Esophagus muscularis mucosa (tissue), 4 donors: ENCODE data around the gene RNF220. TPM values are rescaled to one million over a fixed set of nuclear protein-coding genes. Genes with fewer than 3 reads are reported as not detected.

Source experiments
- DNase-seq: peaks from one replicate; pipeline ENCODE4 v3.0.0-alpha.2; 2017; ENCODE audit errors: extremely low spot score
- H3K27ac ChIP-seq, 4 donors: fragments of 200-600 bp; sonication (generic); replicated peaks in 1 of 4; 1 replicate in 3 of 4; 2 replicates in 1 of 4; pipeline ENCODE4 v1.5.1; 2016 to 2019; ENCODE audit warnings: mild to moderate bottlenecking in 1 of 4
- H3K27me3 ChIP-seq, 4 donors: fragments of 200-600 bp; sonication (generic); one replicate each; pipeline versions ENCODE4 v1.5.1 to v1.6.0; 2016 to 2019
- H3K36me3 ChIP-seq, 4 donors: fragments of 200-600 bp; sonication (generic); one replicate each; pipeline ENCODE4 v1.5.1; 2016 to 2019
- H3K4me1 ChIP-seq, 4 donors: fragments of 200-600 bp; sonication (generic); one replicate each; pipeline ENCODE4 v1.5.1; 2016 to 2019
- H3K4me3 ChIP-seq, 4 donors: fragments of 200-600 bp; sonication (generic); 1 replicate in 2 of 4; 2 replicates in 2 of 4; pipeline ENCODE4 v1.5.1; 2016 to 2019; ENCODE audit warnings: mild to moderate bottlenecking in 4 of 4, moderate library complexity in 1 of 4
- H3K9me3 ChIP-seq, 4 donors: fragments of 200-600 bp; sonication (generic); 1 replicate in 3 of 4; 2 replicates in 1 of 4; pipeline ENCODE4 v1.5.1; 2016 to 2019
- EP300 ChIP-seq: sonication (generic); formaldehyde crosslinking; IDR thresholded peaks from one replicate; pipeline ENCODE4 v1.6.1; 2017; ENCODE audit warnings: antibody characterized with exemption
- POLR2A ChIP-seq: fragments of 450-650 bp; IDR thresholded peaks from one replicate; pipeline ENCODE4 v1.6.1; 2017; ENCODE audit warnings: antibody characterized with exemption, moderate library complexity, mild to moderate bottlenecking, low read depth
- POLR2AphosphoS5 ChIP-seq, 2 donors: sonication (generic); formaldehyde crosslinking; IDR thresholded peaks; one replicate each; pipeline ENCODE4 v1.6.1; 2017; ENCODE audit warnings: antibody characterized with exemption in 2 of 2
- whole genome bisulfite sequencing: methylation state at CpG from one replicate; pipeline ENCODE4 v1.1.5; 2018; 5-methylcytosine and 5-hydroxymethylcytosine counted together
- intact Hi-C: fragments of 100-400 bp; cut with DNase I; formaldehyde crosslinking; loops from one replicate; pipeline ENCODE4 v1.15.1; 2023
- total RNA-seq, 4 donors: library from RNA; depleted of rRNA; stranded (reverse); fragments of >200 nt; gene quantifications; one replicate each; pipeline versions ENCODE4 v1.1.0 to v1.2.1, GENCODE V29; 2016
- TF ChIP-seq, protein P1 (sequence below), 3 experiments: fragments of 200-600 bp in 2 of 3; fragments of 450-650 bp in 1 of 3; sonication (generic) in 2 of 3; IDR thresholded peaks; one replicate each; pipeline ENCODE4 v1.5.1; 2017 to 2019; ENCODE audit warnings: antibody characterized with exemption in 3 of 3, mild to moderate bottlenecking in 2 of 3, moderate library complexity in 1 of 3

The RNF220 gene
- total RNA-seq, 4 donors from 2014 or later, result 112 to 157 (median 126) TPM

DNA sequence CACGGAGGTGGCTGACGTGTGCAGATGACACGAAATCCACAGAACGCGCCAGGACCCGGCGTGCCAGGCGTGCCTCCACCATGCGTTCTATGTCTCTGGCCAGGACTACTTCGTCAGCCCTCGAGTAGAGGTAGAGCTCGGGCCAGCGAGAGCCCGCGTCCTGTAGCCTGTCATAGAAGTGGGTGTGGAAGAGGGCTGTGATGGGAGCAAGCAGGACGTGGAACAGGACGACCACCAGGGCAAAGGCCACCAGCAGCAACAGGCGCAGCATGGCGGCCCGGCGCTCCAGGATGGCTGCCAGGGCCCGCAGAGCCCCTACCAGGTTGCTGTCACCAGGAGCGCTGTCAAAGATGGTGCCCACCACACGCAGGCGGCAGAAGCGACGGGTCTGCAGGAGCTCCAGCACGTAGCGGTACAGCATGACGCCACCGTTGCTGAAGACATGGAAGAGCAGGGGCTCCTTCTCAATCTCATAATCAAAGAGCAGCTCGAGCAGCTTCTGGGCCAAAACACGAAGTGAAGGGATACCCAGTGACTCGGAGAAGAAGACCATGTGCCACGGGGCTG lies 249.6 kb downstream of the RNF220 start:
- TF ChIP-seq, protein P1, sequence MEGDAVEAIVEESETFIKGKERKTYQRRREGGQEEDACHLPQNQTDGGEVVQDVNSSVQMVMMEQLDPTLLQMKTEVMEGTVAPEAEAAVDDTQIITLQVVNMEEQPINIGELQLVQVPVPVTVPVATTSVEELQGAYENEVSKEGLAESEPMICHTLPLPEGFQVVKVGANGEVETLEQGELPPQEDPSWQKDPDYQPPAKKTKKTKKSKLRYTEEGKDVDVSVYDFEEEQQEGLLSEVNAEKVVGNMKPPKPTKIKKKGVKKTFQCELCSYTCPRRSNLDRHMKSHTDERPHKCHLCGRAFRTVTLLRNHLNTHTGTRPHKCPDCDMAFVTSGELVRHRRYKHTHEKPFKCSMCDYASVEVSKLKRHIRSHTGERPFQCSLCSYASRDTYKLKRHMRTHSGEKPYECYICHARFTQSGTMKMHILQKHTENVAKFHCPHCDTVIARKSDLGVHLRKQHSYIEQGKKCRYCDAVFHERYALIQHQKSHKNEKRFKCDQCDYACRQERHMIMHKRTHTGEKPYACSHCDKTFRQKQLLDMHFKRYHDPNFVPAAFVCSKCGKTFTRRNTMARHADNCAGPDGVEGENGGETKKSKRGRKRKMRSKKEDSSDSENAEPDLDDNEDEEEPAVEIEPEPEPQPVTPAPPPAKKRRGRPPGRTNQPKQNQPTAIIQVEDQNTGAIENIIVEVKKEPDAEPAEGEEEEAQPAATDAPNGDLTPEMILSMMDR (IDR thresholded peaks at IDR 0.05), result no peak
- no peak for TF ChIP-seq POLR2A
- TF ChIP-seq EP300, result no peak
- no peak for TF ChIP-seq POLR2AphosphoS5 (IDR thresholded peaks at IDR 0.05)
- WGBS, result 92% methylated on average over 28 of the region's 35 CpGs
- intact Hi-C loops, result loop anchor here (10.0 kb wide), 1 partner anchor 440 kb away; the partner anchor contains the start of gene DMAP1
- Histone ChIP-seq H3K36me3 (peaks cover 17 to 48% (median 39%) of the 10 kb centered on the region in 4 donors), H3K27ac (no peak overlapping the region), H3K4me3 (no peak overlapping the region), H3K27me3 (no peaks in the 10 kb centered on the region), H3K9me3 (no peaks in the 10 kb centered on the region), H3K4me1 (peaks cover under 1 to 8% (median 2%) of the 10 kb centered on the region in 4 donors)
- DNase-seq, result no peak

- Histone ChIP-seq H3K27me3 (no peaks in the 10 kb centered on the region), H3K27ac (no peak overlapping the region), H3K4me1 (peaks cover 6 to 16% (median 10%) of the 10 kb centered on the region in 4 donors), H3K4me3 (no peak overlapping the region), H3K36me3 (peaks cover 8 to 39% (median 30%) of the 10 kb centered on the region in 4 donors), H3K9me3 (no peaks in the 10 kb centered on the region)
- intact Hi-C loops, result loop anchor here (10.0 kb wide), 1 partner anchor 441 kb away; the partner anchor contains the start of gene DMAP1
- no peak for TF ChIP-seq EP300
- TF ChIP-seq, protein P1 (IDR thresholded peaks at IDR 0.05), result peak; percentile 48 to 64 (median 57)
- TF ChIP-seq POLR2A, result no peak
- WGBS, result 63% methylated on average over 5 of the region's 5 CpGs
- no peak for DNase-seq
These were observed 250.6 kb downstream of the RNF220 start for GRCh38 chr1:44655609-44656008.

GRCh38 chr1:44659566-44659965 lies 254.5 kb downstream of the RNF220 start:
- Histone ChIP-seq H3K4me1 (peaks cover 6 to 9% (median 8%) of the 10 kb centered on the region in 4 donors), H3K27me3 (no peaks in the 10 kb centered on the region), H3K4me3 (no peak overlapping the region), H3K9me3 (no peaks in the 10 kb centered on the region), H3K36me3 (peaks cover 2 to 14% (median 10%) of the 10 kb centered on the region in 4 donors), H3K27ac (peak overlapping the region in 1 of 4 donors; percentile 42)
- TF ChIP-seq, protein P1 (IDR thresholded peaks at IDR 0.05), result no peak
- TF ChIP-seq POLR2A (no peak), POLR2AphosphoS5 (IDR thresholded peaks at IDR 0.05) (no peak), EP300 (no peak)
- DNase-seq, result no peak
- intact Hi-C loops, result loop anchor here (10.0 kb wide), 1 partner anchor 445 kb away; the partner anchor contains the start of gene DMAP1
- WGBS, result 91% methylated on average over 4 of the region's 4 CpGs

DNA sequence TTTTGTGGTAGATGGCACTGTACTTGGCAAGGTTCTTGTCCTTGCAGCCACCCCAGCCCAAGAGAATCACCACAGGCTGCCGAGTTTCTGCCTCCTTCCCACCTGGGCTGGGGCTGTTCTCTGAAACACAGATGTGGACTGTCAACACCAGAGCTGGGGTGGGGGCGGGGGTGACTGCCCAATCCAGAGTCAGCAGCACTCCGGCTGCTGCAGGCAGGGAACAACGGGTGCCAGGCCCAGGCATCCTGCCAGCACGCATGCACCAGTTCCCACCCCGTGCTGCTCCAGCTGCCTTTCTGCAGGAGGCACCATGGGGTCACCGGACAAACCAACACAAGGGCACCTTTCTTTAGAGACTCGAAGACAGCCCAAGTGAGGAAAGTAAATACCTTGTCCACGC lies 255.1 kb downstream of the RNF220 start:
- Histone ChIP-seq H3K4me3 (no peak overlapping the region), H3K36me3 (peaks cover 0 to 8% (median 5%) of the 10 kb centered on the region in 4 donors), H3K27ac (peak overlapping the region in 1 of 4 donors; percentile 42), H3K9me3 (no peaks in the 10 kb centered on the region), H3K27me3 (no peaks in the 10 kb centered on the region), H3K4me1 (peaks cover 6 to 9% (median 8%) of the 10 kb centered on the region in 4 donors)
- TF ChIP-seq, protein P1 (IDR thresholded peaks at IDR 0.05), result no peak
- peak in 1 of 2 donors; percentile 50 for TF ChIP-seq POLR2AphosphoS5 (IDR thresholded peaks at IDR 0.05)
- 58% methylated on average over 3 of the region's 9 CpGs for WGBS
- intact Hi-C loops, result no loop called here
- no peak for DNase-seq
